HEK293T (cell line): ENCODE results near the gene PIK3R5.

Experiments used
- BHLHE40 ChIP-seq: fragments of 450-650 bp; IDR thresholded peaks from 2 replicates; pipeline ENCODE4 v1.6.1; 2016; ENCODE audit warnings: mild to moderate bottlenecking, moderate library complexity, borderline replicate concordance
- ELF4 ChIP-seq: fragments of 450-650 bp; IDR thresholded peaks from 2 replicates; pipeline ENCODE4 v1.6.1; 2017; ENCODE audit warnings: antibody characterized with exemption
- FOXM1 ChIP-seq: fragments of 450-650 bp; IDR thresholded peaks from 2 replicates; pipeline ENCODE4 v1.6.1; 2017; ENCODE audit warnings: mild to moderate bottlenecking, borderline replicate concordance
- HDGF ChIP-seq: fragments of 450-650 bp; IDR thresholded peaks from 2 replicates; pipeline ENCODE4 v1.6.1; 2017; ENCODE audit warnings: antibody characterized with exemption, borderline replicate concordance
- L3MBTL2 ChIP-seq: fragments of 450-650 bp; conservative IDR thresholded peaks from 2 replicates; pipeline ENCODE4 v1.6.1; 2016; ENCODE audit warnings: mild to moderate bottlenecking
- NFRKB ChIP-seq: fragments of 450-650 bp; IDR thresholded peaks from 2 replicates; pipeline ENCODE4 v1.6.1; 2016; ENCODE audit warnings: mild to moderate bottlenecking, moderate library complexity
- SP1 ChIP-seq: fragments of 450-650 bp; IDR thresholded peaks from 2 replicates; pipeline ENCODE4 v1.6.1; 2017
- SUZ12 ChIP-seq: fragments of 450-650 bp; IDR thresholded peaks from 2 replicates; pipeline ENCODE4 v1.6.1; 2016; ENCODE audit warnings: mild to moderate bottlenecking
- TARDBP ChIP-seq: fragments of 450-650 bp; IDR thresholded peaks from 2 replicates; pipeline ENCODE4 v1.6.1; 2016
- TF ChIP-seq, protein P1 (sequence below): fragments of 450-650 bp; IDR thresholded peaks from 2 replicates; pipeline ENCODE4 v1.6.1; 2016

GRCh38 chr17:8925808-8926207 lies 39.7 kb downstream of the PIK3R5 start:
- TF ChIP-seq FOXM1 = no peak
- no peak for TF ChIP-seq SUZ12
- TF ChIP-seq BHLHE40 = no peak
- TF ChIP-seq, protein P1, sequence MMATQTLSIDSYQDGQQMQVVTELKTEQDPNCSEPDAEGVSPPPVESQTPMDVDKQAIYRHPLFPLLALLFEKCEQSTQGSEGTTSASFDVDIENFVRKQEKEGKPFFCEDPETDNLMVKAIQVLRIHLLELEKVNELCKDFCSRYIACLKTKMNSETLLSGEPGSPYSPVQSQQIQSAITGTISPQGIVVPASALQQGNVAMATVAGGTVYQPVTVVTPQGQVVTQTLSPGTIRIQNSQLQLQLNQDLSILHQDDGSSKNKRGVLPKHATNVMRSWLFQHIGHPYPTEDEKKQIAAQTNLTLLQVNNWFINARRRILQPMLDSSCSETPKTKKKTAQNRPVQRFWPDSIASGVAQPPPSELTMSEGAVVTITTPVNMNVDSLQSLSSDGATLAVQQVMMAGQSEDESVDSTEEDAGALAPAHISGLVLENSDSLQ = no peak
- TF ChIP-seq SP1 = no peak
- no peak for TF ChIP-seq HDGF
- no peak for TF ChIP-seq TARDBP
- TF ChIP-seq ELF4 = no peak
- TF ChIP-seq NFRKB = no peak
- TF ChIP-seq L3MBTL2 = no peak
